Panc1 (cell line): Measurements from ENCODE around the gene MAN2A2. TPM values are rescaled to one million over a fixed set of nuclear protein-coding genes. Genes with fewer than 3 reads are reported as not detected.

Experiments used
- ATAC-seq: fragments of 200-7000 bp; cut with Tn5 transposase; 2 replicates; pipeline ENCODE4 v1.9.1; 2020; ENCODE audit warnings: mild to moderate bottlenecking, moderate library complexity
- BruUV-seq: library from RNA; stranded (reverse); fragments of 400-500 nt; replicated peaks from 2 replicates; lab custom pipeline; 2021; lab: Mats Ljungman, UMichigan
- CTCF ChIA-PET: fragments of 300-600 bp; sonication (Branson Sonifier 250); formaldehyde crosslinking; loops from one replicate; lab custom pipeline; 2022; ENCODE audit warnings: antibody characterized with exemption; lab: Charles Lee
- POLR2A ChIA-PET: fragments of 300-600 bp; sonication (Branson Sonifier 250); formaldehyde crosslinking; loops from one replicate; lab custom pipeline; 2022; ENCODE audit warnings: antibody characterized with exemption; lab: Charles Lee
- DNase-seq: peaks from one replicate; pipeline ENCODE4 v3.0.0-alpha.2; 2010; ENCODE audit warnings: low read depth, low spot score
- H3K27ac ChIP-seq: 2 replicates; pipeline ENCODE4 v1.5.1; 2011; ENCODE audit warnings: mild to moderate bottlenecking, low read length, inconsistent platforms
- H3K27me3 ChIP-seq: fragments of 200-500 bp; sonication (Bioruptor generic); 2 replicates; pipeline ENCODE4 v1.6.0; 2014; ENCODE audit warnings: low read length, inconsistent platforms; ENCODE audit not compliant: control insufficient read depth, insufficient read depth
- H3K36me3 ChIP-seq: fragments of 200-500 bp; sonication (Bioruptor generic); 2 replicates; pipeline ENCODE4 v1.5.1; 2014; ENCODE audit warnings: inconsistent platforms, mild to moderate bottlenecking, low read length, moderate library complexity; ENCODE audit not compliant: control insufficient read depth, insufficient read depth
- H3K4me1 ChIP-seq: 2 replicates; pipeline ENCODE4 v1.5.1; 2011; ENCODE audit warnings: inconsistent platforms, mild to moderate bottlenecking, low read length, moderate library complexity; ENCODE audit not compliant: control insufficient read depth, insufficient read depth
- H3K4me3 ChIP-seq, 2 experiments: 2 replicates each; pipeline ENCODE4 v1.5.1; 2011 to 2012; ENCODE audit warnings: low read depth in 2 of 2, low read length in 2 of 2, mild to moderate bottlenecking in 2 of 2, inconsistent platforms in 1 of 2, moderate library complexity in 1 of 2
- H3K9me3 ChIP-seq: fragments of 200-500 bp; sonication (Bioruptor generic); 2 replicates; pipeline ENCODE4 v1.5.1; 2014; ENCODE audit warnings: low read depth, mild to moderate bottlenecking, inconsistent platforms, low read length, moderate library complexity; ENCODE audit not compliant: control insufficient read depth, insufficient read depth
- CTCF ChIP-seq: fragments of 450-650 bp; IDR thresholded peaks from 2 replicates; pipeline ENCODE4 v1.5.1; 2017; ENCODE audit warnings: mild to moderate bottlenecking
- POLR2AphosphoS5 ChIP-seq: IDR thresholded peaks from 2 replicates; pipeline ENCODE4 v1.6.1; 2012; ENCODE audit warnings: mild to moderate bottlenecking, low read depth, low read length, moderate library complexity
- REST ChIP-seq, 2 experiments: IDR thresholded peaks; 2 replicates each; pipeline ENCODE4 v1.6.1; 2011 to 2012; ENCODE audit warnings: low read depth in 2 of 2, control low read depth in 1 of 2, low read length in 1 of 2, mild to moderate bottlenecking in 1 of 2, moderate library complexity in 1 of 2; ENCODE audit not compliant: insufficient read depth in 1 of 2
- SIN3A ChIP-seq: IDR thresholded peaks from 2 replicates; pipeline ENCODE4 v1.6.1; 2012; ENCODE audit warnings: low read depth, mild to moderate bottlenecking, low read length, moderate library complexity, borderline replicate concordance; ENCODE audit not compliant: insufficient read depth
- TCF7L2 ChIP-seq: IDR thresholded peaks from 2 replicates; pipeline ENCODE4 v1.6.1; 2011; ENCODE audit warnings: mild to moderate bottlenecking, low read depth, low read length, inconsistent platforms
- in situ Hi-C: cut with HindIII; loops from 2 replicates; pipeline ENCODE4 v1.10.0; 2016; ENCODE audit warnings: low sequenced_read_pairs, low pct_unique_long_range_greater_than_20kb
- intact Hi-C: fragments of 100-400 bp; cut with micrococcal nuclease; formaldehyde crosslinking; loops from one replicate; pipeline ENCODE4 v1.10.0; 2022; ENCODE audit not compliant: unreplicated experiment
- total RNA-seq: library from RNA; stranded (reverse); gene quantifications from one replicate; pipeline ENCODE4 v1.2.1, GENCODE V29; 2021; ENCODE audit not compliant: unreplicated experiment

The MAN2A2 gene
- total RNA-seq, 1 experiment from 2014 or later, result 77.2 TPM

DNA sequence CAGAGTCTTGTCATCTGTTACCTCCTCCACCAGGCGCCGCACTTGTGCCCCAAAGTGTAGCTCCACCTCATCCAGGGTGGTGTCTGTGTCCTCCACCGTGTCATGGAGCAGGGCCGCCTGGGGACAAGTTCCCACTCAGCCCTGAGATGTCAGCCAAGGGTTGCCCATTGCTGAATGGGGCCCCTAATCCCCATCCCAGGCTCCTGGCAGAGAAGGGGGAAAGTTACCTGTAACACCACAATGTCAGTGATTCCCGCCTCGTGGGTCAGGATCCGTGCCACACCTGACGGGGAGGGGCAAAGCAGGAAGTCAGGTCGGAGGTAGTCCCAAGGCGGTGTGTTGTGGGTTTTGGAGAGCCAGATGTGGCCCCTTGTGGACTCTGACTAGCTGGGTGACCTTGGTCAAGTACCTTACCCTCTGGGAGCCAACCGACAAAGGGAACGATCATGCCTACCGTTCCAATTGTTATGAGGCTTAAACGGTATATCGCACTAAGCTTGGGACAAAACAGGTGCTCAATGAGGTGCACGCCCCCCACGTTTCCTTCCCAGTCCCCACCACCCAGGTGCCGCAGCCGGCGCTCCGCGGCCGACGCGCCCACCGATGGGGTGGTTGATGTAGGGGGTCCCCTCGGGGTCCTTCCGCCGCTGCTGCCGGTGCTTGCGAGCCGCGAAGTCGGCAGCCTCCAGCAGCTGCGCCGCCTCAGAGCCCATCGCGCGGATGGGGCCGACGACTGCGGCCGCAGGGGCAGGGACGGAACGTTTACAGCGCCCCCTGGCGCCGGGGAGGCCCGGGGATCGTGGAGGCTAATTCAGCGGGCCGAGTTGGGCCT is 28.9 kb downstream of the MAN2A2 start, which contains the start of gene HDDC3:
TSS of gene HDDC3 (minus strand) at position 722 of the 832 bp plus-strand sequence. CDS start at position 713, 9 bp downstream.
- intact Hi-C loops, result no loop called here
- Histone ChIP-seq H3K4me3 (peak within 1 kb of the TSS; percentile 76 to 78), H3K36me3 (peaks cover 2% of the 10 kb centered on the region; the same call in 1 of the 2 replicates), H3K27ac (peak within 1 kb of the TSS; percentile 99), H3K4me1 (peaks cover 29% of the 10 kb centered on the region), H3K27me3 (no peaks in the 10 kb centered on the region), H3K9me3 (no peaks in the 10 kb centered on the region)
- TF ChIP-seq POLR2AphosphoS5 (no peak; the same call in 1 of the 2 replicates), SIN3A (0 out of 2 replicates have a peak, but pooled peaks have one; percentile 51), CTCF (peak; percentile 94), REST (IDR thresholded peaks at IDR 0.05; ENCODE audit: insufficient read depth in 1 of 2, low read depth in 2 of 2, low read length in 1 of 2) (peak in 1 of 2 experiments; percentile 63; a peak in 1 of 4 replicates), TCF7L2 (no peak)
- peak; percentile 75 for ATAC-seq
- in situ Hi-C loops, result no loop called here
- POLR2A ChIA-PET, result interaction anchor here (0.5 to 0.6 kb wide), 2 partner anchors 16 to 418 kb away, joined by 3 to 4 read pairs; no protein-coding TSS in a partner anchor
- CTCF ChIA-PET, result interaction anchor here (0.5 to 3.1 kb wide), 15 partner anchors 8 to 389 kb away, joined by 3 to 16 read pairs (median 4); partner anchors contain the start of gene MAN2A2
- no TSS peak for BruUV-seq
- DNase-seq, result no peak

- H3K27me3 ChIP-seq, result no peaks in the 10 kb centered on the region
- peaks cover 2% of the 10 kb centered on the region; the same call in 1 of the 2 replicates for H3K36me3 ChIP-seq
- in situ Hi-C loops, result no loop called here
- peaks cover 29% of the 10 kb centered on the region for H3K4me1 ChIP-seq
- H3K4me3 ChIP-seq, result peak overlapping the region; percentile 76 to 78; a peak in 3 of 4 replicates
- intact Hi-C loops, result no loop called here
- DNase-seq (no peak), ATAC-seq (no peak)
- H3K9me3 ChIP-seq, result no peaks in the 10 kb centered on the region
- no TSS peak for BruUV-seq
- TF ChIP-seq CTCF (peak; percentile 40), REST (IDR thresholded peaks at IDR 0.05; ENCODE audit: insufficient read depth in 1 of 2, low read depth in 2 of 2, low read length in 1 of 2) (no peak), SIN3A (no peak), POLR2AphosphoS5 (no peak)
- CTCF ChIA-PET, result interaction anchor here (0.5 to 3.1 kb wide), 8 partner anchors 10 to 285 kb away, joined by 3 to 16 read pairs (median 4); partner anchors contain the start of genes FES and MAN2A2
- POLR2A ChIA-PET, result interaction anchor here (0.6 kb wide), 1 partner anchor 16 kb away, joined by 4 read pairs; no protein-coding TSS in a partner anchor
- H3K27ac ChIP-seq, result peak overlapping the region; percentile 20; the same call in 1 of the 2 replicates
These were observed 29.5 kb downstream of the MAN2A2 start for GRCh38 chr15:90932660-90932991.
